ENCODE data around the gene IVD. TPM values are rescaled to one million over a fixed set of nuclear protein-coding genes. Genes with fewer than 3 reads are reported as not detected.

The IVD gene
- total and polyA plus RNA-seq, 12 donors: 61.0 to 252 (median 140) TPM

DNA sequence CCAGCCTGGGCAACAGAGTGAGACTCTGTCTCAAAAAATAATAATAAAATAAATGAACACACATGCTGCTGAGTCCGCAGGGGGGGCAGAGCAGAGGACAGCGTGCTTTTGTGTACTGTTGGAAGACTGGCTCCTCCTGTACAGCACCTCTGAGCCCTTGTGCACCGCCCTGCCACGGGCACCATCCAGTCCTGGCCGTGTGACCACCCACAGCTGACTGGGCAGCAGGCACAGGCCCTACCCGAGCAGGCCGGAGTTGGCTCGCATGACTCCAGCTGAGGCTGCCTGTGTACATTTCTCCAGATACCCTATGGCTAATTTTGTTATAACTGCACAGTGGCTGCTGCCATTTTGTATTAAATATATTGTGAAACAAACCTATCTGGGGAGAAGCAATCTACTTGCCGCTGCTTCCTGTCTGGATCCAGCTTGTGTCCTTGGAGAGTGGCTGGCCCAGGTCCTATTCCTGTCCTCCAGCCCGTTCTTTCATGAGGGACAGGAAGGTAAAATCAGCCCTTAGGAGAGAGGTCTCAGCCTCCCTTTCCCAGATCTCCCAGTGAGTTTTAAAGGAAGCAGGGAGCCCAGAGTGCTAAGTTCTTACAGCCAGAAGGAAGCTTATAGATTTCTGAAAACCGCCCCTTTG lies 14.6 kb downstream of the IVD start:
- WGBS, 4 donors: 48 to 59% (median 53%) methylated on average over 5 to 11 of the region's 11 CpGs
- no peaks in the 10 kb centered on the region for H3K27me3 ChIP-seq
- H3K27ac ChIP-seq: peak overlapping the region in 4 of 5 donors; percentile 30 to 77 (median 43)
- H3K9me3 ChIP-seq (replicated peaks in 1 of 3): no peaks in the 10 kb centered on the region
- H3K36me3 ChIP-seq (replicated peaks in 1 of 2): peaks cover 0 to 30% of the 10 kb centered on the region in 2 donors
- H3K4me1 ChIP-seq (replicated peaks in 1 of 2): peaks cover 16 to 21% of the 10 kb centered on the region in 2 donors
- intact Hi-C loops (cut with DNase I): loop anchor here in 1 of 2 donors (5.0 kb wide), 3 partner anchors 58 to 138 kb away; partner anchors contain the start of genes ANKRD63 and INAFM2
- TF ChIP-seq POLR2A (IDR thresholded peaks at IDR 0.05): no peak
- no peak for TF ChIP-seq CTCF (IDR thresholded peaks at IDR 0.05)
- peak in 6 of 7 donors; percentile 51 to 82 (median 70) for DNase-seq
- no peak overlapping the region for H3K4me3 ChIP-seq

DNA sequence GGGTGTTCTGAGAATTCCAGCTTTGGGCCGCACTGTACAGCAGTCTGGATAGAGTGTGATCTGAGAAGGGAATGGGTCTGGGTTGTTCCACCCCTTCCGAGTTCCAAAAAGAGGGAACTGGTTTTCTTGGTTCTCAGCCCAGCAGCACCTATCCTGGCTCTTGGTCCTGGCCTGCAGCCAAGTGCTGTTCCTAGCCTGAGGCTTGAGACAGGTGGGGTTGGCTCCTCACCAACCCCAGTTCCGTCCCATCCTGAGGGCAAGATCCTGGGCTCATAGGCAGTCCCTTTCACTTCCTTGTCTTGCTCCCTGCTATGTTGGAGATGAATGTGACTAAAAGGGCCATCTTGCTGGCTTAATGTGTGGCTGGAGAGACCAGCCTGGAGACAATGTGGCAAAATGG lies 15.2 kb downstream of the IVD start:
- H3K9me3 ChIP-seq (replicated peaks in 1 of 3): no peaks in the 10 kb centered on the region
- no peak for TF ChIP-seq CTCF (IDR thresholded peaks at IDR 0.05)
- no peak for TF ChIP-seq POLR2A (IDR thresholded peaks at IDR 0.05)
- WGBS, 4 donors: 27 to 48% (median 36%) methylated on average over 2 to 3 of the region's 3 CpGs
- H3K4me1 ChIP-seq (replicated peaks in 1 of 2): peaks cover 21% of the 10 kb centered on the region in 2 donors
- H3K27ac ChIP-seq: peak overlapping the region in 4 of 5 donors; percentile 30 to 77 (median 43)
- H3K36me3 ChIP-seq (replicated peaks in 1 of 2): peaks cover 0 to 24% of the 10 kb centered on the region in 2 donors
- DNase-seq: peak in 2 of 7 donors; percentile 58 to 75
- intact Hi-C loops (cut with DNase I): loop anchor here in 1 of 2 donors (5.0 kb wide), 3 partner anchors 58 to 138 kb away; partner anchors contain the start of genes ANKRD63 and INAFM2
- no peaks in the 10 kb centered on the region for H3K27me3 ChIP-seq
- no peak overlapping the region for H3K4me3 ChIP-seq

DNA sequence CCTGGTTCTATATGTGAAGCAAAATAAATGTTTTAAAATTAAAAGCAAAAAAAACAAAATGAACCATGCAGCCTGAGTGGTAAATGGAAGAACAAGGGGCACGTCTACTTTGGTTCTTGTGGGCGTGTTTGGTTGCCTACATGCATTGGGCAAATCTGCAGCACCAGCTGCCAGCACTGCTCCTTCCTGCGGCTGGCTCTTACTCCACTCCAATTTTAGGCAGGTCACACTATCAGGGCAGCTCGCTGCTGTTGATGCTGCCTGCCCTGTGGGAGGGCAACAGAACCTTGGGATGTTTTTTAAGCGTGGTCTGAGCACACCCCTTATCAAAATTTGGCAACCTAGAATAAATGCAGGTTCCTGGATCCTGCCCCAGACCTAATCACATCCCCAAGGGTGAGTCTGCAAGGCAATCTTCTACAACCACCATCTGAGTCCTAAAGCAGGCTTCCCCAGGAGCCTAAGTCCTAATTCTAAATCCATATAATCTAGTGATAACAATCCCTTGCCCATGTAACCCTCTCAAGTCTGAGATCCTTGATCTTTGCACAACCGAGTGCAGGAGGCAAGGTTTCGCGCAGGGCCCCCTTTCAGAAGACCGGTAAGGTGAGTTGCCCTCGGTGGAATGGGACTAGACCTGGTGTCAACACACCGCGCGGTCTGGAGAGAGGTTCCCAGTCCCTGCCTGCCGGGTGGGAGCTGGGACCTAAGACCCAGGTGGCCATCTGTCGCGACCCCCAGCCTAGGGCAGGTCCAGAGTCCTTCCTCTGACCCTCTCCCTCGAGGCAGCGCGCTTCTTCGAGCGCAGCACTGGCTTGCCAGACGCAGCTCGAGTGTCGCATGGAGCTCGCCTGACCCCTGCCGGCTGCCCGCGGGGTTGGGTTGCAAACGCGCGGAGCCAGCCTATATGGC lies 15.9 kb downstream of the IVD start:
- peak; percentile 74 to 87 (median 83) for DNase-seq
- TF ChIP-seq CTCF (IDR thresholded peaks at IDR 0.05): peak; percentile 79 to 99 (median 96)
- TF ChIP-seq POLR2A (IDR thresholded peaks at IDR 0.05): no peak
- Histone ChIP-seq H3K4me1 (replicated peaks in 1 of 2) (peaks cover 21 to 23% of the 10 kb centered on the region in 2 donors), H3K27ac (peak overlapping the region in 3 of 5 donors; percentile 30 to 77 (median 43)), H3K9me3 (replicated peaks in 1 of 3) (no peaks in the 10 kb centered on the region), H3K36me3 (replicated peaks in 1 of 2) (peaks cover 0 to 17% of the 10 kb centered on the region in 2 donors), H3K4me3 (no peak overlapping the region), H3K27me3 (no peaks in the 10 kb centered on the region)
- intact Hi-C loops (cut with DNase I): loop anchor here in 1 of 2 donors (5.0 kb wide), 3 partner anchors 59 to 139 kb away; partner anchors contain the start of genes ANKRD63 and INAFM2
- 11 to 33% (median 12%) methylated on average over 7 to 31 of the region's 31 CpGs for WGBS, 4 donors
